Lung microvascular endothelial cell (primary cell): Measurements from ENCODE around the gene IL31RA. TPM values are rescaled to one million over a fixed set of nuclear protein-coding genes. Genes with fewer than 3 reads are reported as not detected.

Source experiments
- DNase-seq, 2 donors: peaks; one replicate each; pipeline versions ENCODE4 v3.0.0 to v3.0.0-alpha.2; 2010; ENCODE audit warnings: low read depth in 2 of 2
- total RNA-seq: library from RNA; depleted of rRNA; stranded (reverse); fragments of >200 nt; gene quantifications from 2 replicates; pipeline ENCODE4 v1.2.1, GENCODE V29; 2014

IL31RA gene
- total RNA-seq, 1 donor from 2014 or later: not detected

GRCh38 chr5:55858104-55858503 is 6.9 kb downstream of the IL31RA start:
- no peak for DNase-seq

- no peak for DNase-seq
These were observed 9.1 kb downstream of the IL31RA start for GRCh38 chr5:55860288-55860687.

GRCh38 chr5:55860709-55861108 is 9.6 kb downstream of the IL31RA start:
- DNase-seq: no peak

GRCh38 chr5:55864606-55865541 is 13.7 kb downstream of the IL31RA start:
- no peak for DNase-seq

- DNase-seq: peak; percentile 40 to 51
These were observed 14.7 kb downstream of the IL31RA start for GRCh38 chr5:55865831-55866230.

- DNase-seq: no peak
These were observed 15.3 kb downstream of the IL31RA start for GRCh38 chr5:55866485-55866884.

GRCh38 chr5:55866934-55867333 is 15.8 kb downstream of the IL31RA start:
- no peak for DNase-seq

GRCh38 chr5:55868846-55869245 is 17.7 kb downstream of the IL31RA start:
- DNase-seq: peak; percentile 92 to 99

GRCh38 chr5:55869847-55870246 is 18.7 kb downstream of the IL31RA start:
- DNase-seq: no peak

- no peak for DNase-seq
These were observed 22.1 kb downstream of the IL31RA start for GRCh38 chr5:55873234-55873633.

- no peak for DNase-seq
These were observed 26.5 kb downstream of the IL31RA start for GRCh38 chr5:55877655-55878054.

GRCh38 chr5:55880453-55880852 is 29.3 kb downstream of the IL31RA start:
- DNase-seq: no peak

GRCh38 chr5:55885359-55885758 is 34.2 kb downstream of the IL31RA start:
- no peak for DNase-seq

GRCh38 chr5:55888205-55888604 is 37.0 kb downstream of the IL31RA start:
- no peak for DNase-seq

GRCh38 chr5:55892479-55892878 is 41.3 kb downstream of the IL31RA start:
- DNase-seq: no peak

- DNase-seq: peak in 1 of 2 donors; percentile 74
These were observed 43.0 kb downstream of the IL31RA start for GRCh38 chr5:55894135-55894534.

- DNase-seq: no peak
These were observed 44.2 kb downstream of the IL31RA start for GRCh38 chr5:55895346-55895745.

GRCh38 chr5:55896238-55896637 is 45.1 kb downstream of the IL31RA start:
- DNase-seq: no peak

GRCh38 chr5:55896663-55897062 is 45.5 kb downstream of the IL31RA start:
- DNase-seq: no peak

- no peak for DNase-seq
These were observed 46.2 kb downstream of the IL31RA start for GRCh38 chr5:55897206-55897894.

- DNase-seq: no peak
These were observed 46.7 kb downstream of the IL31RA start for GRCh38 chr5:55897905-55898304.

GRCh38 chr5:55899344-55899743 is 48.2 kb downstream of the IL31RA start:
- peak in 1 of 2 donors; percentile 16 for DNase-seq

GRCh38 chr5:55900068-55900467 is 48.9 kb downstream of the IL31RA start:
- no peak for DNase-seq
